AG10803 (cell line): ENCODE results near the gene TTC21B.

Experiments
- DNase-seq: peaks from one replicate; pipeline ENCODE4 v3.0.0; 2010; ENCODE audit warnings: low read depth
- H3K4me3 ChIP-seq: 2 replicates; pipeline ENCODE4 v1.5.1; 2011; ENCODE audit warnings: mild to moderate bottlenecking, low read length, control low read depth
- CTCF ChIP-seq: conservative IDR thresholded peaks from 2 replicates; pipeline ENCODE4 v1.5.1; 2011; ENCODE audit warnings: mild to moderate bottlenecking, low read length, control low read depth, inconsistent platforms

Gene TTC21B

GRCh38 chr2:165969227-165969626, 15.7 kb upstream of the TTC21B start:
- DNase-seq = no peak
- TF ChIP-seq CTCF = no peak
- H3K4me3 ChIP-seq = no peak overlapping the region

- no peak overlapping the region for H3K4me3 ChIP-seq
- DNase-seq = no peak
- no peak for TF ChIP-seq CTCF
Measured at GRCh38 chr2:165967746-165968145, 14.2 kb upstream of the TTC21B start.

- H3K4me3 ChIP-seq = no peak overlapping the region
- DNase-seq = no peak
- no peak for TF ChIP-seq CTCF
Measured at GRCh38 chr2:165961818-165962217, 8.2 kb upstream of the TTC21B start.

- no peak for TF ChIP-seq CTCF
- no peak overlapping the region for H3K4me3 ChIP-seq
- no peak for DNase-seq
Measured at GRCh38 chr2:165959371-165959770, 5.8 kb upstream of the TTC21B start.

GRCh38 chr2:165958313-165958960, 4.9 kb upstream of the TTC21B start:
- H3K4me3 ChIP-seq = no peak overlapping the region
- TF ChIP-seq CTCF = no peak
- no peak for DNase-seq

- DNase-seq = no peak
- no peak for TF ChIP-seq CTCF
- H3K4me3 ChIP-seq = no peak overlapping the region
Measured at GRCh38 chr2:165957030-165957675, 3.6 kb upstream of the TTC21B start.

- TF ChIP-seq CTCF = no peak
- H3K4me3 ChIP-seq = peak overlapping the region; percentile 76
- no peak for DNase-seq
Measured at GRCh38 chr2:165953306-165953654, 296 bp downstream of the TTC21B start.
